ENCODE data around the gene PPP4R2. TPM values are rescaled to one million over a fixed set of nuclear protein-coding genes. Genes with fewer than 3 reads are reported as not detected.

The PPP4R2 gene
- polyA plus RNA-seq, 1 donor from 2014 or later: 37.6 TPM

Other genes starting within 250 kb of the PPP4R2 start
- gene SHQ1, start 148.4 kb upstream of the PPP4R2 start, polyA plus RNA-seq: 12.9 TPM
- gene GXYLT2, start 108.8 kb upstream of the PPP4R2 start, polyA plus RNA-seq: not detected
- gene EBLN2, start 64.8 kb downstream of the PPP4R2 start, polyA plus RNA-seq: 0.80 TPM

Measured in IgD-negative memory B cell (primary cell).